ENCODE measurements around the gene OR6C2.
"Not testable (repeated sequence)": the region's sequence is repeated elsewhere in the genome, so short reads cannot be mapped to it uniquely, and the experiment has no call there.

OR6C2 gene

GRCh38 chr12:55472264-55472663 lies 28.4 kb downstream of the OR6C2 start:
- DNase-seq (ENCODE audit: low spot score): no peak

GRCh38 chr12:55479136-55479535 lies 35.3 kb downstream of the OR6C2 start:
- DNase-seq (ENCODE audit: low spot score): not testable (repeated sequence)

GRCh38 chr12:55484284-55484683 lies 40.4 kb downstream of the OR6C2 start:
- not testable (repeated sequence) for DNase-seq (ENCODE audit: low spot score)

- no peak for DNase-seq (ENCODE audit: low spot score)
These were observed 48.2 kb downstream of the OR6C2 start, which contains the start of gene OR6C68 for GRCh38 chr12:55492078-55492477. TSS of gene OR6C68 (plus strand) at chr12:55492378. CDS start at chr12:55492378, 0 bp downstream.

- DNase-seq (ENCODE audit: low spot score): no peak
These were observed 51.6 kb downstream of the OR6C2 start for GRCh38 chr12:55495490-55495889.

GRCh38 chr12:55499231-55499630 lies 55.4 kb downstream of the OR6C2 start:
- DNase-seq (ENCODE audit: low spot score): no peak

- no peak for DNase-seq (ENCODE audit: low spot score)
These were observed 56.0 kb downstream of the OR6C2 start for GRCh38 chr12:55499810-55500252.

GRCh38 chr12:55501601-55502000 lies 57.7 kb downstream of the OR6C2 start:
- DNase-seq (ENCODE audit: low spot score): no peak
